GM12801 (cell line): ENCODE measurements around the gene HOXA10.

ENCODE experiments used
- TF ChIP-seq, protein P1 (sequence below): IDR thresholded peaks from one replicate; pipeline ENCODE4 v1.5.1; 2011; ENCODE audit warnings: control low read depth; ENCODE audit not compliant: insufficient read length; ENCODE audit errors: extremely low read depth

Gene HOXA10

DNA sequence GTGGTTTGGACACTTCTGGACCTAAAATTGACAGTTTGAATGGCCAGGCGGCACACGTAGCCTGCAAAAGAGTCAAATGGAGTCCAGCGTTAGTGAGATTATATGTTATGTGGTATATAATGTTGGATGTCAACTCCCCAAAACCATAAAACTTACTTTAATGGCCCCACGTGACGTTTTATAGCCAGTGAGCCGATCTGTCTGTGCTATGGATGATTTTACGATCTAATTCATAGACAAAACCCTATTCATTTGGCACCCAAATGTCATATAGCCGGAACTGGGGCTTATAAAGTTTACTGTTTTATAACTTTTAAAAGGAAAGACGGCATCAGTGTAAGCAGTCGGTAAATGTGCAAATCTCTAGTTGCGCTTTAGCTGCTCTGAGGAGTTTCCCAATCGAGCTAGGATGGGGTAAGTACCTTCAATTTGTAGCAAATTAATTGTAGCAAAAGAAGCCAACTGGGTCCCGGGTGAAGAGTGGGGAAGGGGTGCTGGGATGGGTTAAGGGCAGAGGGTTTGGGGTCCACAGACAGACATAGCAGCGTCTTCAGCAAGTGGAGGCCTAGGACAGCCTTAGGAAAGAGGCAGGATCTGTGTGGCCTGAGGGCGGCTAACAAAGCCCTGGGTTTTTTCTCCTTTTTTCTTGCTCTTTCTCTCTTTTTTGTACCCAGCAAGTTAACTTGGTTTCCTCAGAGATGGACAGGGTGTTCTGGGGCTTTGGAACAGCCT, 33.8 kb downstream of the HOXA10 start:
- TF ChIP-seq, protein P1, sequence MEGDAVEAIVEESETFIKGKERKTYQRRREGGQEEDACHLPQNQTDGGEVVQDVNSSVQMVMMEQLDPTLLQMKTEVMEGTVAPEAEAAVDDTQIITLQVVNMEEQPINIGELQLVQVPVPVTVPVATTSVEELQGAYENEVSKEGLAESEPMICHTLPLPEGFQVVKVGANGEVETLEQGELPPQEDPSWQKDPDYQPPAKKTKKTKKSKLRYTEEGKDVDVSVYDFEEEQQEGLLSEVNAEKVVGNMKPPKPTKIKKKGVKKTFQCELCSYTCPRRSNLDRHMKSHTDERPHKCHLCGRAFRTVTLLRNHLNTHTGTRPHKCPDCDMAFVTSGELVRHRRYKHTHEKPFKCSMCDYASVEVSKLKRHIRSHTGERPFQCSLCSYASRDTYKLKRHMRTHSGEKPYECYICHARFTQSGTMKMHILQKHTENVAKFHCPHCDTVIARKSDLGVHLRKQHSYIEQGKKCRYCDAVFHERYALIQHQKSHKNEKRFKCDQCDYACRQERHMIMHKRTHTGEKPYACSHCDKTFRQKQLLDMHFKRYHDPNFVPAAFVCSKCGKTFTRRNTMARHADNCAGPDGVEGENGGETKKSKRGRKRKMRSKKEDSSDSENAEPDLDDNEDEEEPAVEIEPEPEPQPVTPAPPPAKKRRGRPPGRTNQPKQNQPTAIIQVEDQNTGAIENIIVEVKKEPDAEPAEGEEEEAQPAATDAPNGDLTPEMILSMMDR, result no peak

DNA sequence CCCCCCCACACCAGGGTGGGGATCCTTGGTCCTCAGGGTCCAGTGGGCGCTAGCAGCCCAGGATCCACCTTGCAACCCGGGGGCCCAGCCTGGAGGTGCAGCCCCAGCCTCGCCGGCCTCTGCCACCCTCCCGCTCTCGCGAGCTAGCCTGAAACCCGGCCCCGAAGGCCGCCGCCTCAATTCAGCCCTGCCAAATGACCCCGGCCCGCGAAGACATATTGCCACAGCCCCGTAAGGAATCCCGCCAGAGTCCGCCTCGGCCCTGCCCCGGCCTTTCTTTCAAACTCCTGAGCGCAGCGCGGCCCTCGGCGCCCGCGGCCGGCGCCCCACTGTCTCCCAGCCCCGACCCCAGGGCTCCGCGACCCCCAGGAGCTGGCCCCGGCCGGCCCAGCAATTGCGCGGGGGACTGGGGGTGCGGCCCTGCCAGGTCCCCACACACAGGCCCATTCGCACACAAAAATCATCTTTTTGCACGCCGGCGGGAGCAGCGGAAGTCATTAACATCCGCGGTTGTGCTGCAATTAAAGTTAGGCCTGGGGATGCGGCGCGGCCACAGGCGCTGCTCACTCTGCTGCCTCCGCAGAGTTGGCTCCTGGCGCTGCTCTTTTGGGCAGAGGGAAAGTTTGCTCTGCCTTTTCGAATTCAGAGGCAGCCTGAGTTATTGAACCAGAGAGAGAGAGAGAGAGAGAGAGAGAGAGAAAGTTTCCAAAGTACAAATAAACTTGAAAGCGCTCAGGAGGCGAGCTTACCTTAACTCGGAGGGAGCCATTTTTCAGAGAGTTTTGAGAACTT, 34.6 kb downstream of the HOXA10 start:
- TF ChIP-seq, protein P1, result no peak

DNA sequence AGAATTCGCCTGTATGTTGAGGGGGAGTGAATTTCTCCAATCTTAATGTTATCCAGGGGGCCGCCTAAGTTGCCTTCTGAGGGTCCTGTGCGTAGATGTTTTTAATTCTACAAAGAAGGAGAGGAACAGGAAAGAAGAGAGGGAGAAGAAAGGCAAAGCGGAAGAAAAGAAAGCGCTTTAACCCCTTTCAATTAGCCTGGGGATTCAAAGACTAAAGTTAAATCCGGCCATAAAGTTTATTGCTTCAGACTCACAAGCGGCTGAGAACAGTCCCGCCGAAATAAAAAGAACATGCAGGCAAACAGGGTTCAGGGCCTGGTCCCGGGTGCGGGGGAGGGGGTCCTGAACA, 35.2 kb downstream of the HOXA10 start:
- TF ChIP-seq, protein P1, result no peak

GRCh38 chr7:27138472-27138871, 35.6 kb downstream of the HOXA10 start:
- TF ChIP-seq, protein P1, result no peak

GRCh38 chr7:27137640-27138315, 36.3 kb downstream of the HOXA10 start:
- TF ChIP-seq, protein P1, result no peak

DNA sequence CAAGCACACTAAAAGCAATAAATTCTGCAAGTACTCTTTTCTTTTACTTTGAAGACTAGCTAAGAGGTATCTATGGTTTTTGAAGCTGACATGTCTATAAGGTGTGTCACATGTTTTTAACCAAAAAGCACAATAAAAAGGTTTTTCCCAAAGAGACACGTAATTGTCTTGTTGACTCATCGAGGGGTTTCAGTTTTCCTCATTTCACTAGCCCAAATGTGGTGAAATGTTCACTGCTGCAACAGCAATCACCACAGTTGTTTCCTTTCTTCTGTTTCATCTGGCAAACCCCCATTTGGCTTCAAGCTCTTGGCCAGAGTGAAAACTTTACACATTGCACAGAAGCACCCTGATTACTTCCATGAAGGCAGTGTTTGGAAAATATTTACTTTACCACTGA, 39.7 kb downstream of the HOXA10 start:
- TF ChIP-seq, protein P1, result no peak
